Smooth muscle cell (in vitro differentiated cells): Measurements from ENCODE around the gene ADGRF5. TPM values are rescaled to one million over a fixed set of nuclear protein-coding genes. Genes with fewer than 3 reads are reported as not detected.

Experiments used
- DNase-seq: peaks from one replicate; lab custom pipeline; 2025; ENCODE audit not compliant: unreplicated experiment; lab: John Stamatoyannopoulos, UW
- H2AFZ ChIP-seq: fragments of 200-600 bp; sonication (generic); 2 replicates; pipeline ENCODE4 v1.6.0; 2016; ENCODE audit warnings: antibody characterized with exemption, low read depth, mild to moderate bottlenecking
- H3F3A ChIP-seq: fragments of 200-600 bp; sonication (generic); 2 replicates; pipeline ENCODE4 v1.6.0; 2017; ENCODE audit warnings: antibody characterized with exemption, low read depth
- H3K27ac ChIP-seq: fragments of 200-600 bp; sonication (generic); 2 replicates; pipeline ENCODE4 v1.5.1; 2016; ENCODE audit warnings: low read depth, mild to moderate bottlenecking
- H3K27me3 ChIP-seq: fragments of 200-600 bp; sonication (generic); 2 replicates; pipeline ENCODE4 v1.6.1; 2016; ENCODE audit warnings: low read depth, mild to moderate bottlenecking
- H3K36me3 ChIP-seq: fragments of 200-600 bp; sonication (generic); 2 replicates; pipeline ENCODE4 v1.5.1; 2016; ENCODE audit warnings: low read depth
- H3K4me1 ChIP-seq: fragments of 200-600 bp; sonication (generic); 2 replicates; pipeline ENCODE4 v1.5.1; 2016; ENCODE audit warnings: low read depth
- H3K4me2 ChIP-seq: fragments of 200-600 bp; sonication (generic); 2 replicates; pipeline ENCODE4 v1.6.0; 2016; ENCODE audit warnings: mild to moderate bottlenecking
- H3K4me3 ChIP-seq: fragments of 200-600 bp; sonication (generic); 2 replicates; pipeline ENCODE4 v1.5.1; 2016; ENCODE audit warnings: mild to moderate bottlenecking
- H3K79me2 ChIP-seq: fragments of 200-600 bp; sonication (generic); 2 replicates; pipeline ENCODE4 v1.6.0; 2016; ENCODE audit warnings: low read depth, mild to moderate bottlenecking
- H3K9ac ChIP-seq: fragments of 200-600 bp; sonication (generic); 2 replicates; pipeline ENCODE4 v1.6.0; 2016; ENCODE audit warnings: low read depth
- H3K9me3 ChIP-seq: fragments of 200-600 bp; sonication (generic); replicated peaks from 2 replicates; pipeline ENCODE4 v1.5.1; 2016; ENCODE audit warnings: low read depth
- H4K20me1 ChIP-seq: fragments of 200-600 bp; sonication (generic); 2 replicates; pipeline ENCODE4 v1.6.0; 2016; ENCODE audit warnings: low read depth
- WGBS: methylation state at CpG from one replicate; pipeline ENCODE4 v1.1.7; 2016; ENCODE audit warnings: low lambda C conversion rate; 5-methylcytosine and 5-hydroxymethylcytosine counted together
- polyA plus RNA-seq: library from polyadenylated mRNA; unstranded; fragments of >200 nt; fragmentation: Nextera tagmentation; extraction: Ambion mirVana; gene quantifications from 2 replicates; pipeline ENCODE4 v1.2.1, GENCODE V29; 2016
- total RNA-seq: library from RNA; depleted of rRNA; stranded (reverse); fragments of >200 nt; gene quantifications from 2 replicates; pipeline ENCODE4 v1.2.3, GENCODE V29; 2014
- TF ChIP-seq, protein P1 (sequence below): fragments of 200-600 bp; sonication (generic); IDR thresholded peaks from 2 replicates; pipeline ENCODE4 v1.5.1; 2017; ENCODE audit warnings: borderline replicate concordance, mild to moderate bottlenecking, antibody characterized with exemption; ENCODE audit not compliant: insufficient read depth, poor library complexity, severe bottlenecking

Gene ADGRF5
- total and polyA plus RNA-seq, 2 experiments from 2014 or later, result 0.13 TPM; not detected in 1

DNA sequence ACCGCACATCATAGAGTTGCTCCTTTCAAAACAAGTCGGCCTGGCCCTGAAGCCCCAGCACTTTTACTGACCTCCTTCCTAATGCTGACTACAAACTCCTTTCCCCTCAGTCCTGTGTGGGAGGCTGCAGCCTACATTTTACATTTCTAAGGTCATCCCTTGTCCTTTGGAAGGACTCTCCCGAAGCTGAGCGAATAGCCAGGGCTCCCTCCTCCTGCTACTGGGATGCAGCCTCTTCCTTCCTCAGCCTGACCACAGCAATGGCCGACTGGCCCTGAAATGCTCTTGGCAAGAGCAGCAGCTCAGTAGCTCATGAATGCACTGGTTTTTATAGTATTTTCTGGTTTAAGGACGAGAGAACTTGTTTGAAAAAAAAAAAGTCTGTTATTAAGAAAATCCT lies 679 bp downstream of the ADGRF5 start:
- TF ChIP-seq, protein P1, sequence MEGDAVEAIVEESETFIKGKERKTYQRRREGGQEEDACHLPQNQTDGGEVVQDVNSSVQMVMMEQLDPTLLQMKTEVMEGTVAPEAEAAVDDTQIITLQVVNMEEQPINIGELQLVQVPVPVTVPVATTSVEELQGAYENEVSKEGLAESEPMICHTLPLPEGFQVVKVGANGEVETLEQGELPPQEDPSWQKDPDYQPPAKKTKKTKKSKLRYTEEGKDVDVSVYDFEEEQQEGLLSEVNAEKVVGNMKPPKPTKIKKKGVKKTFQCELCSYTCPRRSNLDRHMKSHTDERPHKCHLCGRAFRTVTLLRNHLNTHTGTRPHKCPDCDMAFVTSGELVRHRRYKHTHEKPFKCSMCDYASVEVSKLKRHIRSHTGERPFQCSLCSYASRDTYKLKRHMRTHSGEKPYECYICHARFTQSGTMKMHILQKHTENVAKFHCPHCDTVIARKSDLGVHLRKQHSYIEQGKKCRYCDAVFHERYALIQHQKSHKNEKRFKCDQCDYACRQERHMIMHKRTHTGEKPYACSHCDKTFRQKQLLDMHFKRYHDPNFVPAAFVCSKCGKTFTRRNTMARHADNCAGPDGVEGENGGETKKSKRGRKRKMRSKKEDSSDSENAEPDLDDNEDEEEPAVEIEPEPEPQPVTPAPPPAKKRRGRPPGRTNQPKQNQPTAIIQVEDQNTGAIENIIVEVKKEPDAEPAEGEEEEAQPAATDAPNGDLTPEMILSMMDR, result no peak
- 90% methylated on average over 6 of the region's 6 CpGs for WGBS

DNA sequence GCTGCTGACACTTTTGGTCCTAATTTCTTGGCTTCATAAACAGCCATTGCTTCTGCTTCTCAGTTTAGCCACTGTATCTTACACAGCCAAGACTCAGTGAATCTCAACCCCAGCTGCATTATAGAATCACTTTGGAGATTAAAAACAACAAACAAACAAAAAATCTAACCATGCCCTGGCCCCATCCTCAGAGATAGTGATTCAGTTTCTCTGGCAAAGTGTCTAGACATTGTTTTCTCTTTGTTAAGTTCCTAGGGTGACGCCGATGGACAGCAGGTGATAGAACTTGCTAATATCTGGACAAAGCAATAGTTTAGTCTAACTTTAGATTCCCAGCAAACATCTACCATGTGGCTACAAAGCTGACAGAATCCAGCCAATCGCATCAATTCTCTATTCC lies 2.9 kb downstream of the ADGRF5 start:
- Histone ChIP-seq H4K20me1 (no peaks in the 10 kb centered on the region), H3K79me2 (no peaks in the 10 kb centered on the region), H3K4me1 (peaks cover 11% of the 10 kb centered on the region), H3K27me3 (no peaks in the 10 kb centered on the region), H3K4me2 (no peak overlapping the region), H3K4me3 (no peak overlapping the region), H3K36me3 (no peaks in the 10 kb centered on the region), H3K9me3 (no peaks in the 10 kb centered on the region), H3F3A (no peaks in the 10 kb centered on the region), H3K27ac (no peak overlapping the region), H2AFZ (no peak overlapping the region), H3K9ac (no peak overlapping the region)
- 96% methylated on average over 3 of the region's 3 CpGs for WGBS
- TF ChIP-seq, protein P1, result no peak
- DNase-seq, result no peak

More for the DNA sequence above, 679 bp downstream of the ADGRF5 start:
- Histone ChIP-seq H3K4me1 (no peaks in the 10 kb centered on the region), H3K27ac (no peak overlapping the region), H3K79me2 (no peaks in the 10 kb centered on the region), H4K20me1 (no peaks in the 10 kb centered on the region), H3K9ac (no peak overlapping the region), H3K4me2 (no peak overlapping the region), H3K27me3 (no peaks in the 10 kb centered on the region), H2AFZ (no peak overlapping the region), H3K36me3 (no peaks in the 10 kb centered on the region), H3F3A (no peaks in the 10 kb centered on the region), H3K4me3 (no peak overlapping the region), H3K9me3 (no peaks in the 10 kb centered on the region)
- DNase-seq, result no peak

DNA sequence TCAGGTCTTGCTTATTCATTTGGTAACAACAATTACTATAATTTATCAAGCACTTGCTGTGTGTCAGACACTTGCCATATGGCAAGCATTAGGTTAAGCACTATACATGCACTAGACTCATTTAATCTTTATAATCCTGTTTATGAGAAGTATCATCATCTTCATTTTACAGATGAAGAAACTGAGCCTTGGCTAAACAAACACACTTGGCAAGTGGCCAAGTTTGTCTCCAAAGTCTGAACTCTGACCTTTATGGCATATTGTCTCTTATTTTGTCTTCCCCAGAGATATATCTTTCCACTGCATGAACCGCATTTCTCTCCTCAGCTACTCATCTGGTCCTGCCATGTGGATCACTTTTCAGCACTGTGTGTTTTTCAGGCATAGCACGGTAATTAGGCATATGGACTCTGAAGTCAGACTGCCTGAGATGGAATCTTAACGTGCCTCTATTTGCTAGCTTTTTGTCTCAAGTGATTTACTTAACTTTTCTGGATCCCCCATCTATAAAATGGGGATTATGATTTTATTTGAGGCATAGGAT lies 4.7 kb downstream of the ADGRF5 start:
- no peak overlapping the region for H3K4me2 ChIP-seq
- H3K79me2 ChIP-seq, result no peaks in the 10 kb centered on the region
- no peak overlapping the region for H2AFZ ChIP-seq
- peaks cover 11% of the 10 kb centered on the region for H3K4me1 ChIP-seq
- H4K20me1 ChIP-seq, result no peaks in the 10 kb centered on the region
- 51% methylated on average over 3 of the region's 3 CpGs for WGBS
- DNase-seq, result no peak
- H3F3A ChIP-seq, result no peaks in the 10 kb centered on the region
- no peak overlapping the region for H3K9ac ChIP-seq
- H3K36me3 ChIP-seq, result no peaks in the 10 kb centered on the region
- H3K4me3 ChIP-seq, result no peak overlapping the region
- TF ChIP-seq, protein P1, result no peak
- no peaks in the 10 kb centered on the region for H3K9me3 ChIP-seq
- no peak overlapping the region for H3K27ac ChIP-seq
- H3K27me3 ChIP-seq, result no peaks in the 10 kb centered on the region

DNA sequence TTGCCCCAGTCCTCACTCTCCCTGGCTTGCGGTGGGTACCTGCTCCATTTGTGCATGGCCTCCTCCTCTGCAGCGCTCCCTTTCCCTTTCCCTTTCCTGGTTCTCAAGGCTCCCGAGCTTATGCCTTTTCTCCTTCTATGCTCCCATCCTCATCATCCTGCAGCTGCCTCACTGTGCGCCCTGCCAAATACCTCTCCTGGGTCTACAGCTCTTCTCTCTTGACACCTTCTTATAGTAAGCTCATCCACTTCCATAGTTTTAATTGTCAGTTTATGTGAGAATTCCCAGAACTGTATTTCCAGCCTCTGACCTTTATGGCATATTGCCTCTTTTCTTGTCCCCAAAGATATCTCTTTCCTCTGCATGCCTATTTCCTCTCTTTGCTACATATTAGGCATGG lies 5.9 kb downstream of the ADGRF5 start:
- H3K36me3 ChIP-seq, result no peaks in the 10 kb centered on the region
- no peak for DNase-seq
- H4K20me1 ChIP-seq, result no peaks in the 10 kb centered on the region
- H3K9ac ChIP-seq, result no peak overlapping the region
- H3K4me2 ChIP-seq, result no peak overlapping the region
- TF ChIP-seq, protein P1, result no peak
- no peak overlapping the region for H2AFZ ChIP-seq
- H3K9me3 ChIP-seq, result no peaks in the 10 kb centered on the region
- H3K27me3 ChIP-seq, result no peaks in the 10 kb centered on the region
- H3K79me2 ChIP-seq, result no peaks in the 10 kb centered on the region
- peaks cover 11% of the 10 kb centered on the region for H3K4me1 ChIP-seq
- H3F3A ChIP-seq, result no peaks in the 10 kb centered on the region
- H3K4me3 ChIP-seq, result no peak overlapping the region
- no peak overlapping the region for H3K27ac ChIP-seq
- 91% methylated on average over 4 of the region's 4 CpGs for WGBS
